Urinary bladder (tissue), 4 donors: ENCODE results near the gene PLEKHJ1. TPM values are rescaled to one million over a fixed set of nuclear protein-coding genes. Genes with fewer than 3 reads are reported as not detected.

Experiments used
- DNase-seq: peaks from one replicate; pipeline ENCODE4 v3.0.0-alpha.2; 2015; ENCODE audit errors: extremely low spot score
- H3K27ac ChIP-seq: one replicate; pipeline ENCODE4 v1.5.1; 2013; ENCODE audit warnings: low read depth, mild to moderate bottlenecking, moderate library complexity
- H3K36me3 ChIP-seq: one replicate; pipeline ENCODE4 v1.6.1; 2013; ENCODE audit warnings: mild to moderate bottlenecking, moderate library complexity; ENCODE audit not compliant: insufficient read depth
- H3K4me1 ChIP-seq: one replicate; pipeline ENCODE4 v1.6.1; 2013; ENCODE audit warnings: mild to moderate bottlenecking, moderate library complexity; ENCODE audit not compliant: insufficient read depth
- H3K4me3 ChIP-seq: one replicate; pipeline ENCODE4 v1.5.1; 2013; ENCODE audit warnings: low read depth, low read length
- WGBS: extraction: QIAGEN DNeasy Blood & Tissue Kit; methylation state at CpG from one replicate; pipeline ENCODE4 v1.1.7; 2013; 5-methylcytosine and 5-hydroxymethylcytosine counted together
- polyA plus RNA-seq: library from polyadenylated mRNA; stranded (reverse); fragments of 200-250 nt; gene quantifications from one replicate; pipeline ENCODE4 v1.2.3, GENCODE V29; 2013
- total RNA-seq: library from RNA; depleted of rRNA; stranded (reverse); fragments of >200 nt; gene quantifications from one replicate; pipeline ENCODE4 v1.2.3, GENCODE V29; 2014
- donor health status: healthy with polysubstance abuse.
- donor health status: healthy.

The PLEKHJ1 gene
- total and polyA plus RNA-seq, 2 donors = 30.6 to 60.9 TPM

- DNase-seq = no peak
- WGBS = 72% methylated on average over 41 of the region's 41 CpGs
- H3K4me3 ChIP-seq = no peak overlapping the region
- no peak overlapping the region for H3K27ac ChIP-seq
- peaks cover 2% of the 10 kb centered on the region for H3K4me1 ChIP-seq
- H3K36me3 ChIP-seq = peaks cover 11% of the 10 kb centered on the region
Measured at GRCh38 chr19:2240881-2241760, 5.0 kb upstream of the PLEKHJ1 start.

- DNase-seq = no peak
- peaks cover 5% of the 10 kb centered on the region for H3K36me3 ChIP-seq
- peak overlapping the region; percentile 8 for H3K4me3 ChIP-seq
- no peak overlapping the region for H3K27ac ChIP-seq
- H3K4me1 ChIP-seq = peaks cover 2% of the 10 kb centered on the region
- 34% methylated on average over 34 of the region's 34 CpGs for WGBS
Measured at GRCh38 chr19:2239771-2240770, 3.9 kb upstream of the PLEKHJ1 start.

- peaks cover 1% of the 10 kb centered on the region for H3K36me3 ChIP-seq
- H3K27ac ChIP-seq = no peak overlapping the region
- no peak for DNase-seq
- 67% methylated on average over 10 of the region's 10 CpGs for WGBS
- no peak overlapping the region for H3K4me3 ChIP-seq
- H3K4me1 ChIP-seq = peaks cover 2% of the 10 kb centered on the region
Measured at GRCh38 chr19:2239173-2239572, 3.0 kb upstream of the PLEKHJ1 start.

GRCh38 chr19:2237869-2238153 lies 1.7 kb upstream of the PLEKHJ1 start:
- Histone ChIP-seq H3K36me3 (no peaks in the 10 kb centered on the region), H3K27ac (no peak overlapping the region), H3K4me3 (no peak overlapping the region), H3K4me1 (peaks cover 2% of the 10 kb centered on the region)
- DNase-seq = no peak
- WGBS = 81% methylated on average over 6 of the region's 6 CpGs

- no peak for DNase-seq
- peaks cover 2% of the 10 kb centered on the region for H3K4me1 ChIP-seq
- no peaks in the 10 kb centered on the region for H3K36me3 ChIP-seq
- peak overlapping the region; percentile 67 for H3K4me3 ChIP-seq
- 44% methylated on average over 43 of the region's 43 CpGs for WGBS
- H3K27ac ChIP-seq = peak overlapping the region; percentile 98
Measured at GRCh38 chr19:2237051-2237868, 1.1 kb upstream of the PLEKHJ1 start.

- Histone ChIP-seq H3K36me3 (no peaks in the 10 kb centered on the region), H3K4me3 (peak overlapping the region; percentile 90), H3K27ac (peak overlapping the region; percentile 65), H3K4me1 (peaks cover 2% of the 10 kb centered on the region)
- WGBS = under 1% methylated on average over 28 of the region's 28 CpGs
- DNase-seq = no peak
Measured at GRCh38 chr19:2236064-2236313, 140 bp downstream of the PLEKHJ1 start.

GRCh38 chr19:2235381-2236063 lies 607 bp downstream of the PLEKHJ1 start:
- peak overlapping the region; percentile 90 for H3K4me3 ChIP-seq
- H3K4me1 ChIP-seq = peaks cover 2% of the 10 kb centered on the region
- no peaks in the 10 kb centered on the region for H3K36me3 ChIP-seq
- WGBS = under 1% methylated on average over 48 of the region's 48 CpGs
- DNase-seq = no peak
- peak overlapping the region; percentile 65 for H3K27ac ChIP-seq

- H3K4me1 ChIP-seq = peaks cover 2% of the 10 kb centered on the region
- H3K4me3 ChIP-seq = peak overlapping the region; percentile 90
- no peak for DNase-seq
- no peak overlapping the region for H3K27ac ChIP-seq
- WGBS = 50% methylated on average over 6 of the region's 6 CpGs
- H3K36me3 ChIP-seq = no peaks in the 10 kb centered on the region
Measured at GRCh38 chr19:2234996-2235380, 1.1 kb downstream of the PLEKHJ1 start.

GRCh38 chr19:2233601-2234280 lies 2.4 kb downstream of the PLEKHJ1 start:
- WGBS = 91% methylated on average over 25 of the region's 25 CpGs
- H3K4me3 ChIP-seq = no peak overlapping the region
- no peak overlapping the region for H3K27ac ChIP-seq
- no peak for DNase-seq
- H3K4me1 ChIP-seq = no peaks in the 10 kb centered on the region
- no peaks in the 10 kb centered on the region for H3K36me3 ChIP-seq

GRCh38 chr19:2232286-2233151 lies 3.6 kb downstream of the PLEKHJ1 start:
- WGBS = 76% methylated on average over 30 of the region's 30 CpGs
- no peaks in the 10 kb centered on the region for H3K4me1 ChIP-seq
- no peak overlapping the region for H3K4me3 ChIP-seq
- H3K36me3 ChIP-seq = no peaks in the 10 kb centered on the region
- no peak for DNase-seq
- H3K27ac ChIP-seq = no peak overlapping the region

GRCh38 chr19:2231621-2232221 lies 4.4 kb downstream of the PLEKHJ1 start:
- H3K36me3 ChIP-seq = peaks cover under 1% of the 10 kb centered on the region
- H3K4me1 ChIP-seq = no peaks in the 10 kb centered on the region
- 77% methylated on average over 21 of the region's 21 CpGs for WGBS
- DNase-seq = no peak
- no peak overlapping the region for H3K27ac ChIP-seq
- H3K4me3 ChIP-seq = no peak overlapping the region
